Measurements from ENCODE around the gene SLC7A9. TPM values are rescaled to one million over a fixed set of nuclear protein-coding genes. Genes with fewer than 3 reads are reported as not detected.

Gene SLC7A9
- total and polyA plus RNA-seq, 2 of the 13 experiments (the other 11 are each of a cell fraction or from before 2014, with no cell fraction given) = 4.7 to 8.3 TPM

- DNase-seq (ENCODE audit: low spot score) (no peak), ATAC-seq (no peak), FAIRE-seq (no peak)
- H3K4me3 ChIP-seq (replicated peaks in 1 of 3; ENCODE audit: insufficient read depth in 1 of 3, low read depth in 2 of 3, low read length in 3 of 3) = no peak overlapping the region
- intact Hi-C loops (cut with micrococcal nuclease; ENCODE audit: unreplicated experiment) (no loop called here), in situ Hi-C loops (cut with HindIII; ENCODE audit: extremely low pct_ligation_motif_present, low pct_unique_long_range_greater_than_20kb) (no loop called here)
- H3K27ac ChIP-seq (ENCODE audit: extremely low read length, insufficient read depth, low read length) = no peak overlapping the region
- H3K4me1 ChIP-seq (ENCODE audit: insufficient read depth, low read length) = peaks cover 7% of the 10 kb centered on the region
- H3K9me3 ChIP-seq (ENCODE audit: low read length) = no peaks in the 10 kb centered on the region
- BruUV-seq (replicated peaks) = no TSS peak
- no peaks in the 10 kb centered on the region for H3K36me3 ChIP-seq (replicated peaks in 1 of 2; ENCODE audit: control insufficient read depth in 1 of 2, insufficient read depth in 2 of 2, low read length in 2 of 2)
- ChIA-PET POLR2A (no interaction called here), CTCF (ENCODE audit: low intra/inter-chr PET ratio, low total read pairs) (no interaction called here)
- H3K27me3 ChIP-seq (ENCODE audit: control insufficient read depth in 1 of 2, insufficient read depth in 2 of 2, low read length in 2 of 2) = no peaks in the 10 kb centered on the region
- no peak overlapping the region for H3K9ac ChIP-seq (ENCODE audit: insufficient read depth, low read depth, low read length)
- no peak overlapping the region for H3K4me2 ChIP-seq (ENCODE audit: low read depth, low read length)
- H4K20me1 ChIP-seq (ENCODE audit: insufficient read depth, low read length) = no peaks in the 10 kb centered on the region
- TF ChIP-seq HNF4A (CRISPR knock-in tag; IDR thresholded peaks at IDR 0.05) (peak; percentile 51; the same call in 1 of the 2 replicates), RBM22 (optimal IDR thresholded peaks at IDR 0.05; ENCODE audit: low read length) (no peak), ZNF761 (CRISPR knock-in tag; conservative IDR thresholded peaks at IDR 0.05) (no peak), ZNF382 (CRISPR knock-in tag; IDR thresholded peaks at IDR 0.05; ENCODE audit: borderline replicate concordance) (no peak), ZNF317 (CRISPR knock-in tag; IDR thresholded peaks at IDR 0.05) (no peak), TFAP4 (IDR thresholded peaks at IDR 0.05; ENCODE audit: borderline replicate concordance, low read depth) (no peak)
- H2AFZ ChIP-seq (ENCODE audit: low read length) = no peak overlapping the region
- WGBS (ENCODE audit: low lambda C conversion rate) = 62% methylated on average over 7 of the region's 7 CpGs
- no peaks in the 10 kb centered on the region for H3K79me2 ChIP-seq (ENCODE audit: insufficient read depth, low read length)
Measured at GRCh38 chr19:32902448-32902847, 32.9 kb upstream of the SLC7A9 start.

- DNase-seq (ENCODE audit: low spot score) = no peak
- ChIA-PET POLR2A (no interaction called here), CTCF (ENCODE audit: low intra/inter-chr PET ratio, low total read pairs) (no interaction called here)
- H3K4me1 ChIP-seq (ENCODE audit: insufficient read depth, low read length) = peaks cover 7% of the 10 kb centered on the region
- H3K79me2 ChIP-seq (ENCODE audit: insufficient read depth, low read length) = no peaks in the 10 kb centered on the region
- no peak overlapping the region for H3K27ac ChIP-seq (ENCODE audit: extremely low read length, insufficient read depth, low read length)
- no peak overlapping the region for H3K4me2 ChIP-seq (ENCODE audit: low read depth, low read length)
- intact Hi-C loops (cut with micrococcal nuclease; ENCODE audit: unreplicated experiment) = no loop called here
- in situ Hi-C loops (cut with HindIII; ENCODE audit: extremely low pct_ligation_motif_present, low pct_unique_long_range_greater_than_20kb) = no loop called here
- no peak for TF ChIP-seq SP1 (IDR thresholded peaks at IDR 0.05)
- no peak for TF ChIP-seq SP1 (CRISPR knock-in tag; IDR thresholded peaks at IDR 0.05)
- TF ChIP-seq HOXA7 (CRISPR knock-in tag; IDR thresholded peaks at IDR 0.05) = no peak
- no peak for TF ChIP-seq YY1 (IDR thresholded peaks at IDR 0.05; ENCODE audit: insufficient read depth, insufficient replicate concordance, low read depth, low read length)
- TF ChIP-seq ARNT2 (CRISPR knock-in tag; IDR thresholded peaks at IDR 0.05; ENCODE audit: low read depth) = no peak
- no peaks in the 10 kb centered on the region for H4K20me1 ChIP-seq (ENCODE audit: insufficient read depth, low read length)
- H3K27me3 ChIP-seq (ENCODE audit: control insufficient read depth in 1 of 2, insufficient read depth in 2 of 2, low read length in 2 of 2) = no peaks in the 10 kb centered on the region
- no peak overlapping the region for H2AFZ ChIP-seq (ENCODE audit: low read length)
- no peak for FAIRE-seq
- no peak overlapping the region for H3K9ac ChIP-seq (ENCODE audit: insufficient read depth, low read depth, low read length)
- BruUV-seq (replicated peaks) = no TSS peak
- WGBS (ENCODE audit: low lambda C conversion rate) = 90% methylated on average over 5 of the region's 5 CpGs
- H3K9me3 ChIP-seq (ENCODE audit: low read length) = no peaks in the 10 kb centered on the region
- no peak for ATAC-seq
- no peaks in the 10 kb centered on the region for H3K36me3 ChIP-seq (replicated peaks in 1 of 2; ENCODE audit: control insufficient read depth in 1 of 2, insufficient read depth in 2 of 2, low read length in 2 of 2)
- H3K4me3 ChIP-seq (replicated peaks in 1 of 3; ENCODE audit: insufficient read depth in 1 of 3, low read depth in 2 of 3, low read length in 3 of 3) = no peak overlapping the region
Measured at GRCh38 chr19:32901504-32902161, 32.1 kb upstream of the SLC7A9 start.
